ENCODE measurements around the gene RIC8A.
"Not testable (repeated sequence)": the region's sequence is repeated elsewhere in the genome, so short reads cannot be mapped to it uniquely, and the experiment has no call there.

Gene RIC8A

DNA sequence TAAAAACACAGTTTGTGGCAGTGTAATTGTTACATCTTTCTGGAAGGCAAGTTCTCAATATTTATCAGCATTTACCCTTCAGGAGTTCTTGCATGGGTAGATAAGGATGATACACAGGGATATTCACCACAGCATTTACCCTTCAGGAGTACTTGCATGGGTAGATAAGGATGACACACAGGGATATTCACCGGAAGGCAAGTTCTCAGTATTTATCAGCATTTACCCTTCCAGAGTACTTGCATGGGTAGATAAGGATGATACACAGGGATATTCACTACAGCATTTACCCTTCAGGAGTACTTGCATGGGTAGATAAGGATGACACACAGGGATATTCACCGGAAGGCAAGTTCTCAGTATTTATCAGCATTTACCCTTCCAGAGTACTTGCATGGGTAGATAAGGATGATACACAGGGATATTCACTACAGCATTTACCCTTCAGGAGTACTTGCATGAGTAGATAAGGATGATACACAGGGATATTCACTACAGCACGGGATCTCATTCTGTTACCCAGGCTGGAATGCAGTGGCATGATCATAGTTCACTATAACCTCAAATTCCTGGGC is 13.2 kb downstream of the RIC8A start:
- DNase-seq, result not testable (repeated sequence)

DNA sequence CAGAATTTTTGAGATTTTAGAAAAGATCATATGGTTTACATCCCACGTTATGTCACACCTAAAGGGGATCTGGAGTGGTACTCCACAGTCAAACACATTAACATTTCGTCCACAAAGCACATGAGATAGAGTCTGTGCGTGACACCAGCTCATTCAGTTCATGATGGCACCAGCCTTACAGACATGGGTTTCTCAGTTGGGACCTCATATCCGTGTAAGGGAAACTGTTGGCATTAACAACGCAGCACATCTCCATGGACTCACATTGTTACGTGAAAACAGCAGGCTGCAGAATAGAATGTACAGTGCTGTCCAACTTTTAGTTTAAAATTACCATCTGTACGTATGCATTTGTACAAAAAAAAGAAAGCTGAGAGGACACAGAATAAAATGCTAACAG is 14.0 kb downstream of the RIC8A start:
- no peak for DNase-seq

DNA sequence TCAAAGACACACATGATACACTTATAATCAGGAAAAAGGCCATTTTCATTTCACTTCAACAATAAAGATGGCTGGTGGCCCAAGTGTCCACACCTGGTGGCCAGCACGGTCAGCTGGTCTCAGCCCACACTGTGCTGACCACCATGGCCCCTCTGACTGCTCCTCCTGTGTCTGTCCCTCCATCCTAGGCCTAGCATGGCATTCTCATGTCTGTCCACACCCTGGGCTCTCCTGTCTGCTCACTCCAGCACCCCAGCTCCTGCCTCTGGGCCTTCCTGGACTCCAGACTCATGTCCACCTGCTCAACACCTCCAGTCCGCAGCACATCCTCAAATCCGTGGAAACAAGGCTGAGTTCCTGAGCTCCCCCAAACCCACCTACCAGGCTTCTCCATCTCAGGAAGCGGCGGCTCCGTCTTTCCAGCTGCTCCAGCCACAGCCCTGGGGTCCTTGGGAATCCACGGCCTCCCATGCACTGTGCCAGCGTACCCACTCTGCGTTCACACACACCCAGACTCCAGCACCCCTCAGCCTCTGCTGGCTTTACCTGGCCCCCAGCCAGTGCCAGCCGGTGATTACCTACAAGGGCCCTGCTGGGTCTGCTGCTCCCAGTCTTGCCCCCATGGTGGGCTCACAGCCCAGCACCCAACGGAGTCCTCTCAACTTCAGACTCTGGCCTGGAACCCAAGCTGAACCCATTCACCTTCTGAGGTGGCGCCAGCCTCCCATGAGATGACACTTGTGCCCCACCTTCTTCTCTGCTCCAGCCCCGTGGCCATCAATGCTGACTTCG is 14.7 kb downstream of the RIC8A start:
- no peak for DNase-seq

DNA sequence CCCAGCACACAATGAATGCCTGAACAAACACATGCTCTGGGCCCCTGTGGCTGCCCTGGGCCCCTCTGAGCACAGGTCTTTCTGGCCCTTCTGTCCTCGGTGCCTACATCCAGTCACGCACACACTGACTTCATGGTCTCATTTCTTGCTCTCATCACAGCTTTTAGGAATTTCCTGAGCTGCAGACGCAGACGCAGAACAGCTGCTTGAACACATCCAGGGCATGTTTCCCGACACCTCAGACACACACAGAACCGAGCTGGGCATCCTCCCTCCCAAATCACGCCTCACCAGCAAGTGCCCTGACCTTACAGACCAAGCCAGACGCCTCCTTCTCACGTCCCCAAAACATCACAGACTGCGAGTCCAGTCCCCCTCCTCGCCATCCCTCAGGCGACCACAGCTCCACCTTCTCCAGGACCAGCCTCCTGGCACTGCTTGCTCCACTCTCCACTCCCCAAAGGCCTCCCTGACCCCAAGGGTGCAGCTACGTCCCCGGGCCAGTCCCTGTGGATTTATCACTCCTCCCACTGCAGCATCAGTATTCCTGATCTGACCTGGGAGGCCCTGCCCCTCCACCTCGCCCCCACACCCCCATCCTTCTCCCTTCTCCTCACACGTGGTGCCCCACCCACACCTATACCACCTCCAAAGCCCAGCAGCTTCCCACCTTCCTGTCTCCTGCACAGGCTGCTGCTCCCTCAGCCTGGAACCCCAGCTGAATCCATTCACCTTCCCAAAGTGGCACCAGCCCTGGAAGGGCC is 15.7 kb downstream of the RIC8A start:
- DNase-seq, result no peak

DNA sequence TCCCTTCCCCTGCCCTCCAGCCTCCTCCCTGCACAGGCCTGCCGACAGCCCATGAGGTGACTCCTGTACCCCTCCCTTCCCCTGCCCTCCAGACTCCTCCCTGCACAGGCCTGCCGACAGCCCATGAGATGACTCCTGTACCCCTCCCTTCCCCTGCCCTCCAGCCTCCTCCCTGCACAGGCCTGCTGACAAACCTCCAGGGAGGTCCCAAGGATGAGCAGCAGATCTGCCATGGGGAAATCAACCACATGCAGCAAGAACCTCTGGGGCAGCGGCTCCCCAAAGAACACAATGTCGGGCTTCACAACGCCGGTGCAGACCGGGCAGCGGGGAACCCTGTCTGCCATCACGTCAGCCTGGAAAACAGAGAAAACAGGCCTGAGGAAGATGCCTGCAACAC is 16.4 kb downstream of the RIC8A start:
- no peak for DNase-seq

DNA sequence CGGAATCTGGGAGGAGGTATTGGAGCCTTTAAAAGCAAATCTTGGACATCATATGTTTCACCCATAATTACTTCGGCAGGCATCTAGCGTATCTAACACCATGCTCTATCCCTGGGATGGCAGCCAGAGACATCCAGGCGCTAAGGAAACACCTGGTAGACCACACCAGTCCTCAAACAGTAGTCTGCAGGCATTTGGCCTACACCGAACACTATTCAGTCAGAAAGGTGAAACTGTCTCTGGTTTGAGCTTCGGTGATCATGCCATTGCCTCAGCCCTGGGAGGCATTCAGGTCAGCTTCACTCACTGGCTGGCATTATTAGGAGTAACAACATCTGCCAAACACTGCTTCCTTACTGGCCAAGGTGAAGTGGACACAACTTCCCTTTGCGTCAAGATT is 16.9 kb downstream of the RIC8A start:
- DNase-seq, result no peak

DNA sequence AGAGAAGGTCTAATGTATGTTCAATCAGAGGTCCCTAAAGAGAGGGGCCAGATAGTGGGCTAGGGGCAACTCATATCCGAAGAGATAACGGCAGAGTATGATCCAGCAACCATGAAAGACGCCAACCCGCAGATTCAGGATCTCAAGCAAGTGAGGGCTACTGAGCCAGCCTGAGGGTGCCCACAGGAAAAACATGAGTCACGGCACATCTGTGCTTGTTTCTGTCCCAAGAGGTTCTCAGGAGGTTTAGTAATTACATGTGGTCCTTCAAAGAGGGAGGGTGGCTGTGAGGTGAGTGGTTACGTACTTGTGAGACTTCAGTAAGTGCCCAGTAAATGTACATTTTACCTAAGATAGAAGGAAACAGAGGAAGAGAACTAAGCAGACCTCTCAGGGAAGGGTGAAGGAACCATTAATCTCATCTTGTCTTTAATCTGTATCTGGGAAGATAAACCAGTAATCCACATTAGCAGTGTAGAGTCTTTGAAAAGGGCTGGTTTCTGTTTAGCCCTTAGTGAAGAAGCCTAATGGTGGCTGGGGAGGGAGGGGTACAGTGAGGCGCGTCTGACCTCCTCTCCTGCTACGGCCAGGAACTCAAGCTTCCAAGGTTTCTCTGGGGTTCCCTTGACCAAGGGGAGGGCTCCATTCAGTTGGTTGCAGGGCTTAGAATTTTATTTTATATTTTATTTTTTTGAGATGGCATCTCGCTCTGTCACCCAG is 18.4 kb downstream of the RIC8A start:
- peak; percentile 10 to 34 for DNase-seq

DNA sequence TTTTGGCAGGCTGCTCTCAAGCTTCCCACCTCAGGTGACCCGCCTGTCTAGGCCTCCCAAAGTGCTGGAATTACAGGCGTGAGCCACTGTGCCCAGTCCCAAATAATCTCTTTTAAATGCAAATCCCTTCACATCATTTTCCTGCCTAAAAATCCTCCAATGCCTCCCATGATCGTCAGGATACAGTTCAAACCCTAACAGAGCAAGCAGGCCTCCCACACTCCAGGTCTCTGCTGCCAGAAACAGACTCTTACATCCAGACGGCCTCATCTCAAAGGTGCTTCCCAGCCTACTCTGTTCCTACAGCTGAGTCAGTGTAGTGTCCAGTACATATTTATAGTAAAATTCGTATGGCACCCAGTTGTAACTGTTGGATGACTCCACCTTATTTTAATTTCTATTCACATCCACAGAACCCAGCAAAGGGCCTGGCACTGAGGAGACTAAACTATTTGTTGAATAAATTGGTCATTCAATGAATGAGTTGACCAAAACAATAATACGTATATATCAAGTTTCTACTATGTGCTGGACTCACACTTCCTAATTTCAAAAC is 20.4 kb downstream of the RIC8A start:
- DNase-seq, result no peak

DNA sequence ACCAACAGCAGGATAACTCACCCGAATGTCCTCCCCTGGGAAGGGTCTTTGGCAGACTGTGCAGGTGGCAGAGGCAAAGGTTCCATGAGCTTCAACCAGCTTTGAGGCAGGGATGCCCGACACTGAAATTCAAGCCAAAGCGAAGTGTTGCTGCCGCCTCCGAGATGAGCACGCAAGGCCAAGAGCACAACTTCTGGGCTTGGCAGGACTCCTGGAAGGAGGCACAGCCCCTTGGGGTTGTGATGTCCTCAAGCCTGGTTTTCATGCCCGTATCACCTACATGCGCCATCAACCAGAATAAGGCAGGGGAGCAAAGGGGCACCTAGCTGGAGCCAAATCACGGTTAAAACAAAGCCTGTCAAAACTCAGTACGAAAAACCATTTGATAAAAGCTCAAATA is 22.9 kb downstream of the RIC8A start:
- no peak for DNase-seq

DNA sequence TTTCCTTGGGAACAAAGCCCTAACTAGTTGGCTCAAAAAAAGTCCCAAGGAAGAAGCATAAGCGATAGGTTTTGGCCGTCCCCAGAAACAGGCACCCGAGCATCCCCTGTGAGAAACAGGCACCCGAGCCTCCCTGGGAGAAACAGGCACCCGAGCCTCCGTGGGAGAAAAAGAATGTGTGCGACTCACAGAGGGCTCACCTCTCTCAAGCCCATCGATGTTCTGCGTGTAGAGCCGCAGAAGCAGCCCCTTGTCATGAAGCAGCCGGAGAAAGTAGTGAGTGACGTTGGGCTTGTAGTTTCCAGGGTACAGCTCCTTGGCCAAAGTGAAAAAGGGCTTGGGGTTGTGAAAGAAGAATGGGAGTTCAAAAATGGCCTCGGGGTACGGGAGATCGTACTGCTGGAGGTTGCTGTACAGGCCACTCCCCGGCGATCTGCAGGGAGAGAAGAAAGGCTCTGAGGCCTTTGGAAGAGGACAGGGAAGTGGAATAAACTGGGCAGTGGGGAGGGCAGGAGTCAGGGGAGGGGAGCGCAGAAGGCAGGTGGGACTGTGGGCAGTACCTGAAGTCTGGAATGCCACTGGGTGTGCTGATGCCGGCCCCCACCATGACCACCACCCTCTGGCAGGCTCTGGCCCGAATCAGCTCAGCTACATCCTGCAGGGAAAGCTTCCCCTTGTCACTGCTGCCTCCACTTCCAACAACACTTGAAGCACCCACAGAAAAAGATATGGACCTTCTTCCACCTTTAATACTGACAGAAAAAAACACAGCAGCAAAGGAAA is 25.5 kb downstream of the RIC8A start:
- DNase-seq, result no peak

DNA sequence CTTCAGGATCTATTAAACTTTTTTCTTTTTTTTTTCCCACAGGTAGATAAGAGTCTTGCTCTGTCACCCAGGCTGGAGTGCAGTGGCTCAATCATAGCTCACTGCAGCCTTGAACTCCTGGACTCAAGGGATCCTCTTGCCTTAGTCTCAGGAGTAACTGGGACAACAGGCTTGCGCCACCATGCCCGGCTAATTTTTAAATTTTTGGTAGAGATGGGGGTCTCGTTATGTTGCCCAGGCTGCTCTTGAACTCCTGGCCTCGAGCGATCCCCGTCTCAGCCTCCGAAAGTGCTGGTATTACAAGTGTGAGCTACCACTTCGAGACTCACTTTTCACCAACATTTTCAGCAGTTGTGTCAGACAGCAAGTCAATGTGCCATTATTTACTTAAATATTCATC is 27.7 kb downstream of the RIC8A start:
- no peak for DNase-seq

DNA sequence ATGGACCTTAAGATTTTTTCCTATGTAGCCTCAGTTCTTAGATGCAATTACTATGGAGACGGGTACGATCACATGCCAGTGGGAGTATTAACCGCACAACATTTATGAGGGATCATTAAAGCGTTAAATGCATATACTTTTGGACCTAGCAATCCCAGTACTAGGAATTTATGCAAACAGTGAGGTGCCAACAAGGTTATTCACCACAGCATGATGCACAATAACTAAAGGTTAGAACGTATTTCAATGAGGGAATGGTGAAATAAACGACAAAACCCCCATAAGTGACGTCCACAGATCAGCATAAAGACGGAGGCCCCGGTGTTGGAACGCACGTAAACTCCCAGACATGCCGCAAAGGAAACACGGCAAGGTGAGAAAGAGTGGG is 28.1 kb downstream of the RIC8A start:
- no peak for DNase-seq

DNA sequence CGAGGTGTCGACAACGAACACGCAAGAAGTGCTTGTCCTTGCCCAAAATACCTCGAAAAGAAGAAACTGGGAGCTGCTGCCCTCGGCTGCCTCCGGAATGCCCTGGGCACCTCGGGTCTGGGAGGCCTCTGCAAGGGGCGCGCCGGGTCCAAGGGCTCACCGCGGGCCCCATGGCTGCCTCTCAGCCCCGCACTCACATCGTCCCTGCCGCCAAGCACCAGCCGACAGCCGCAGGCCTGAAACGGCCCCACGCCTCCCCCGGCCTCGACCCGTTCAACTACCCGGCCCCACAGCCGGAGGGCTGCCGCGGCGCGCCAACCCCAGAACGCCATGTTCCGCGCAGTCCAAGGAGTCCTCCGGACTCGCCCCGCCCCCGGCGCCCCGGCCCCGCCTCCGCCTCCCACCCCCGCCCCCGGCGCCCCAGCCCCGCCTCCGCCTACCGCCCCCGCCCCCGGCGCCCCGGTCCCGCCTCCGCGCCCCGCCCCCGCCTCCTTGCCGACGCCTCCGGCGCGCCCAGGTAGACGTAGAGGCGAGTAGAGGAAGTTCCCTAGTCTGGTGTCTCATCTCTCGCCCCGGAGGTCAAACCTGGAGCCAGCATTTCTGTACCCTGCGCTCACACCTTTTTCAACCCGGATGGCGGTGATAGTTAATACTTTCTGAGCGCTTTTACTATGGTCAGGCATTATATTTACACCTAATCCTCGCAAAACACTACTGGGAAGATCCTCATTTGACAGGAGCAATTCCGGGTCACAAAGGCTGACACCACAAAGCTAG is 28.7 kb downstream of the RIC8A start, which contains the start of gene SIRT3:
TSS of gene SIRT3 (minus strand) at position 346 of the 777 bp plus-strand sequence. CDS start at position 332, 14 bp downstream.
- DNase-seq, result peak; percentile 70 to 89

DNA sequence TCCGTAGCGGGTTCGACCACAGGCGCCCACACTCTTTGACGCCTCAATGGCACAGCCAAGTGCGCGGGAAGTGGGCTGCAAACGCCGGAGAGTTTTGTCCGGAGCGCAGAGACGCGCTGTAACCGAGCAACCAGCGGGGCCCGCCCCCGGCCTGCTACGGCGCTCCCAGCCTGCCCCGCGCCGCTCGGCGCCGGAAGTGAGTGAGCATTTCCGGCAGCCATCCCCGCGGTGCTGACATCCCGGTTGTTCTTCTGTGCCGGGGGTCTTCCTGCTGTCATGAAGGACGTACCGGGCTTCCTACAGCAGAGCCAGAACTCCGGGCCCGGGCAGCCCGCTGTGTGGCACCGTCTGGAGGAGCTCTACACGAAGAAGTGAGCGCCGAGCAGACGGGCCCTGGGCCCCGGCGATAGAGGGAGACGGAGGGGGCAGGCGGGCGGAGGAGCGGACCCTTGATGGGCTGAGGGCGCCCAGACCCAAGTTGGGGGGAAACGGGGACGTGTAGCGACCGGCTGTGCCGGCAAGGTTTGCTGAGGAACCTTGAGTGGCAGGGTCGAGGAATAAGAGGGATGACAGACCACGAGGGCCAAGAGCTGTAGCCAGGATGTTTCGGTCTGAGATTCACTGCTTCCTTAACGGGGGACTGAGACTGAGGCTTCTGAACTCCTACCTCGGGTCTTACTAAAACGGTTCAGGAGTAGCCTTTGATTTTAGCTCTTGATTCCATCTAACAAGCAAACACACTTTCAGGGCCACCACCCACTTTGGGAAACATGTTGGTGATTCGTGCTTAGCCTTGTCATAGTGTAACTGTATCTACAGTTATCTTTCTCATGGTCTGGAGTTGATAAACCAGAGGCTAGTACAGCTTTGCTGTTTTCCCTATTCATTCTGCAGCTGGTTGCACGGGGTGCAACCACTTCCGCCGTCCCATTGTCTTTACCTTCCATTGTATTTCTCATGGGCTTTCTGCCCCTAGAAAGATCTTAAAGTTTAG is 29.6 kb downstream of the RIC8A start, which contains the start of gene PSMD13:
TSS of gene PSMD13 (plus strand) at position 203 of the 994 bp plus-strand sequence. CDS start at position 277, 74 bp downstream.
- DNase-seq, result peak; percentile 70 to 83

DNA sequence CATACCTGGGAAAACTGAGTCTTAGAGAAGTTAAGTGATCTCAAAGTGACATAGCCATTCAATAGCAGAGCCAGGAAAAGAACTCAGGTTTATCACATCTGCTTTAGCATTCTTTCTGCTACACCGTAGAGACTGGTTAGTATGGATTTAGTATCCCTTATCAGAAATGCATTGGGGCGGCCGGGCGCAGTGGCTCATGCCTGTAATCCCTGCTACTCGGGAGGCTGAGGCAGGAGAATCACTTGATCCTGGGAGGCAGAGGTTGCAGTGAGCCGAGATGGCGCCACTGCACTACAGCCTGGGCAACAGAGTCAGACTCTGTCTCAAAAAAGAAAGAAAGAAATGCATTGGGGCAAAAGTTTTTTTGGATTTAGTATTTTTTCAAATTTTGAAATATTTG is 30.8 kb downstream of the RIC8A start:
- DNase-seq, result not testable (repeated sequence)

DNA sequence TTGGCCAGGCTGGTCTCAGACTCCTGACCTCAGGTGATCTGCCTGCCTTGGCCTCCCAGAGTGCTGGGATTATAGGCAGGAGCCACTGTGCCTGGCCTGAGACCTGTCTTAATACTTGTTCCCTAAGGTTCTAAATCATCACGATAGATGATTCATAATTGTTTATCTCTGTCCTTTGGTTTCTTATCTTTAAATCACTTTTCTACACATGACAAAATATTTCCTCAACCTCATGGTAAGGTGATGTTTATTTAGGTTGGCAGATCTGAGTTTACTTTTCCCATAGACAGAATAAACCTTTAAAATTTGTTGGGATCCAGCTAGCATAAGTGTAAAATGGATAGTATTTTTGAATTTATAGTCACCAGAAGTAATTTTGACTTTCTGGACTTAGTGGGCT is 32.8 kb downstream of the RIC8A start:
- no peak for DNase-seq

DNA sequence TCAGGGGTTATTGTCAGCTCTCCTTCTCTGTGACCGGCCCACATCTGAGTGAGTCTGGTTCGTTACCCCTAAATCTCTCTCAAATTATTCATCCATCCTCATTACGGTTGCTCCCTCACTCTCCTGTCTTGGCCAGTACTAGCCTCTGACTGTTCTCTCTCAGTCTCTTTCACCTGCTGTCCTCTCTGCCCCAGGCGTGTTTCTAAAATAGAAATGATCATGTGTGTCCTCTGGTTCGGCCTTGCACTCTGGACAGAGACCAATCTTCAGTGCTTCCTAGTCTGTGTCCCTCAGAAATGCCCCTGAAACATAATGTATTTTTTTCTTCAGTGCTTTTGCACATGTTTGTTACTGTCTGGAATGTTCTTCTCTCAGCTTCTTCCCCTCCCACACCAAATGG is 34.1 kb downstream of the RIC8A start:
- DNase-seq, result no peak

DNA sequence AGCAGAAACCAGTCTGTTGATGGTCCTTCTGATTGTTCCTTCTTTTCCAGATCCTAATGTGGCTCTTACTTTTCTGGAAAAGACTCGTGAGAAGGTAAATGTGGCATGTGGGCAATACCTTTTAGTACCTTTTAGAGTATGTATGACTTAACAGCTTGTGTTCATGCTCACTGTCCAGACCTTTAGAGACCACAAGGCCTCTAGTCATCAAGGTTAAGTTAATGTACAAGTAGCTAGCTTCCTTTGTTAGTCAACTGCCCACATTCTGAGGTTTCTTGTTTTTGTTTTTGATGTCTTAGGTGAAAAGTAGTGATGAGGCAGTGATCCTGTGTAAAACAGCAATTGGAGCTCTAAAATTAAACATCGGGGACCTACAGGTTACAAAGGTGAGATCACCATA is 36.9 kb downstream of the RIC8A start:
- DNase-seq, result no peak

DNA sequence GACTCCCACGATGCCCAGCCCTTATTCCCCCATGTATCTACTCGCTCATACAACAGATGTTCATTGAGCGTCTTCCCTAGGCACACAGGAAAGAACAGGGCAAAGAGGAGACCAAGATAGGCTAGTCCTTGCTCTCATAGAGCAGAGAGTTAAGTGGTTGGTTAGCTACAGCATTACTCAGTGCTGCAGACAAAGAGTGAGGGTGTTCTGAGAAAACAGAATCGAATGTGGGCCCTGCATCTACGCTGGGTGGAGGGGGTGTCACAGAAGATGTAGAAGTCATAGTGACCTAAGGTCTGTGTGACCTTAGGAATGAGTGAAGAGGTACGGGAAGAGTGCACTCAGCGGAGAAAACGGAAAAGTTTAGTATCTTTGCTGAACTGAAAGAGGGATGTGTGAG is 41.6 kb downstream of the RIC8A start:
- no peak for DNase-seq

DNA sequence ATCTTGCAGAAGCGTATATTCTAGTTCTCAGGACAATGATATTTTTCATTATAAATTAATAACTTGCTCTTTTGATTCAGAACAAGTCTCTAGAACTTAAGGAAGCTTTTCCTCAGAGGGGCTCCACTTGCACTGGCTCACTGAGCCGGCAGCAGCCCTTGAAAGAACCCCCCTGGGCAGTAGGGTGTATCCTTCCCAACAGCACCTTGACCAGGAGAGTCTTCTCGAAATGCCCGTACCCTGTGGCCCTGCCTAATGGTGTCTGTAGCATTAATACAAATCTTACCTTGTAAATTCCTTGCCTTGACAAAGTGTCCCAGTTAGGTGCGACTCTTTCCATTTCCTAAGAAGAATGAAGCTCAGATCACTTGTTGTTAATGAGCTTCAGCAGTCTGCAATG is 42.8 kb downstream of the RIC8A start:
- no peak for DNase-seq
